ENCODE measurements around the gene SMIM10. TPM values are rescaled to one million over a fixed set of nuclear protein-coding genes. Genes with fewer than 3 reads are reported as not detected.

SMIM10 gene
- total RNA-seq, 1 donor from 2014 or later = 0.49 TPM

Other genes with a start within 250 kb of the SMIM10 start
- 9.8 TPM for gene PABIR2, start 193.8 kb upstream of the SMIM10 start, total RNA-seq
- 15.0 TPM for gene MOSPD1, start 75.7 kb upstream of the SMIM10 start, total RNA-seq
- 4.2 TPM for gene RTL8B, start 31.6 kb downstream of the SMIM10 start, total RNA-seq
- gene RTL8C, start 41.4 kb downstream of the SMIM10 start, total RNA-seq = 27.3 TPM
- gene RTL8A, start 61.1 kb downstream of the SMIM10 start, total RNA-seq = 9.6 TPM
- 4.2 TPM for gene SMIM10L2B, start 107.7 kb downstream of the SMIM10 start, total RNA-seq
- not detected for gene ETDB, start 129.5 kb downstream of the SMIM10 start, total RNA-seq
- gene CT55, start 180.4 kb downstream of the SMIM10 start, total RNA-seq = not detected